IPS-11a (cell line): ENCODE data around the gene GPAT3.
"Not testable (repeated sequence)": the region's sequence is repeated elsewhere in the genome, so short reads cannot be mapped to it uniquely, and the experiment has no call there.

Source experiments
- H3K4me3 ChIP-seq: one replicate; pipeline ENCODE4 v1.5.1; 2013; ENCODE audit warnings: low read depth, low read length, control low read depth

Gene GPAT3

GRCh38 chr4:83535520-83536361 lies at the start of gene GPAT3:
Gene GPAT3, plus strand, starts transcription at chr4:83536108. Its CDS starts 515 bp downstream, at chr4:83536623.
- peak within 1 kb of the TSS; percentile 82 for H3K4me3 ChIP-seq

- H3K4me3 ChIP-seq = no peak overlapping the region
Measured at GRCh38 chr4:83486457-83487129, 49.3 kb upstream of the GPAT3 start.

- H3K4me3 ChIP-seq = no peak overlapping the region
Measured at GRCh38 chr4:83489711-83490326, 46.1 kb upstream of the GPAT3 start.

- no peak overlapping the region for H3K4me3 ChIP-seq
Measured at GRCh38 chr4:83490876-83491450, 44.9 kb upstream of the GPAT3 start.

GRCh38 chr4:83496085-83496917 lies 39.6 kb upstream of the GPAT3 start:
- not testable (repeated sequence) for H3K4me3 ChIP-seq

- H3K4me3 ChIP-seq = no peak overlapping the region
Measured at GRCh38 chr4:83498187-83498586, 37.7 kb upstream of the GPAT3 start.

GRCh38 chr4:83501671-83502070 lies 34.2 kb upstream of the GPAT3 start:
- H3K4me3 ChIP-seq = not testable (repeated sequence)

GRCh38 chr4:83503974-83504373 lies 31.9 kb upstream of the GPAT3 start:
- no peak overlapping the region for H3K4me3 ChIP-seq

- H3K4me3 ChIP-seq = no peak overlapping the region
Measured at GRCh38 chr4:83504503-83504902, 31.4 kb upstream of the GPAT3 start.

- no peak overlapping the region for H3K4me3 ChIP-seq
Measured at GRCh38 chr4:83504996-83505395, 30.9 kb upstream of the GPAT3 start.

- not testable (repeated sequence) for H3K4me3 ChIP-seq
Measured at GRCh38 chr4:83509156-83509585, 26.7 kb upstream of the GPAT3 start.

- H3K4me3 ChIP-seq = no peak overlapping the region
Measured at GRCh38 chr4:83510442-83510841, 25.5 kb upstream of the GPAT3 start.

GRCh38 chr4:83516042-83516772 lies 19.7 kb upstream of the GPAT3 start:
- no peak overlapping the region for H3K4me3 ChIP-seq

GRCh38 chr4:83522239-83522638 lies 13.7 kb upstream of the GPAT3 start:
- H3K4me3 ChIP-seq = no peak overlapping the region

- no peak overlapping the region for H3K4me3 ChIP-seq
Measured at GRCh38 chr4:83527671-83528070, 8.2 kb upstream of the GPAT3 start.

GRCh38 chr4:83536362-83537272 lies 709 bp downstream of the GPAT3 start:
- H3K4me3 ChIP-seq = peak overlapping the region; percentile 82

- H3K4me3 ChIP-seq = no peak overlapping the region
Measured at GRCh38 chr4:83542225-83542624, 6.3 kb downstream of the GPAT3 start.

- H3K4me3 ChIP-seq = no peak overlapping the region
Measured at GRCh38 chr4:83546786-83547185, 10.9 kb downstream of the GPAT3 start.
